ENCODE data around the gene SDR39U1.

The SDR39U1 gene

GRCh38 chr14:24415421-24416253, 26.9 kb downstream of the SDR39U1 start:
- no peak for TF ChIP-seq ZNF274 (IDR thresholded peaks at IDR 0.05; ENCODE audit: low read depth, low read length)
- no peak overlapping the region for H3K4me3 ChIP-seq (ENCODE audit: low read length)

- TF ChIP-seq ZNF274 (IDR thresholded peaks at IDR 0.05; ENCODE audit: low read depth, low read length), result no peak
- no peak overlapping the region for H3K4me3 ChIP-seq (ENCODE audit: low read length)
These were observed 27.7 kb downstream of the SDR39U1 start for GRCh38 chr14:24414732-24415420.

GRCh38 chr14:24414077-24414476, 28.5 kb downstream of the SDR39U1 start:
- no peak for TF ChIP-seq ZNF274 (IDR thresholded peaks at IDR 0.05; ENCODE audit: low read depth, low read length)
- no peak overlapping the region for H3K4me3 ChIP-seq (ENCODE audit: low read length)

- no peak overlapping the region for H3K4me3 ChIP-seq (ENCODE audit: low read length)
- no peak for TF ChIP-seq ZNF274 (IDR thresholded peaks at IDR 0.05; ENCODE audit: low read depth, low read length)
These were observed 30.9 kb downstream of the SDR39U1 start for GRCh38 chr14:24411443-24412389.

DNA sequence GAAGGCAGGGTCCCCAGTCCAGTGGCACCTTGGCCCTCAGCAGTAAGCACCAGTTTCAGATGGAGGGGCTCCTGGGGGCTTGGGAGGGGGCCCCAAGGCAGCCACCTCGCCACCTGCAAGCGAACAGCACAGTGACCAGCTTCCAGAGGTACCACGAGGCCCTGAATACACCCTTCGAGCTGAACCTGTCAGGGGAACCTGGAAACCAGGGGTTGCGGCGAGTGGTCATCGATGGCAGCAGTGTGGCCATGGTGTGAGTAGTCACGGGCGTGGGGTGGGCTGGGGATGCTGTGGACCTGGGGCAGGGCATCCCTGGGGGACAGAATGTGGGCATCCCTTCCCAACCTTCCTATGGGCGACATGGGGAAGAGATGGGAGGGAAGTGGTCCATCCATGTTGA, 32.6 kb downstream of the SDR39U1 start:
- no peak for TF ChIP-seq ZNF274 (IDR thresholded peaks at IDR 0.05; ENCODE audit: low read depth, low read length)
- no peak overlapping the region for H3K4me3 ChIP-seq (ENCODE audit: low read length)

- TF ChIP-seq ZNF274 (IDR thresholded peaks at IDR 0.05; ENCODE audit: low read depth, low read length), result no peak
- H3K4me3 ChIP-seq (ENCODE audit: low read length), result no peak overlapping the region
These were observed 33.4 kb downstream of the SDR39U1 start for GRCh38 chr14:24409192-24409591.

DNA sequence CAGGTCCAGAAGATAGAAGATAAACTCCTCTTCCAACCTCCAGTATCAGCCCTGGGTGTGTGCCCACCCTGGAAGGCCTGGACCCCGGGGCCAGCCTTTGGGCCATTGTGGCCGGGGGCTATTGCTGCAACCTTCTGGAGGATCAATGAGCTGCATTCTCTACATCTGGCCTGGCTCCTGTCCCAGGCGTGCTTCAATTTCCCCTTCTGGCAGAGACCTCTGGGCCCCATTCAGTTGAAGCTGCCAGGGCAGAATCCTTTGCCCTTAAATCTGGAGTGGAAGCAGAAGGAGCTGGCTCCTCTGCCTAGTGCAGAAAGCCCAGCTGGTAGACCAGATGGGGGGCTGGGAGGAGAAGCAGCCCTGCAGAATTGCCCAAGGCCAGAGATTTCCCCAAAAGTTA, 33.8 kb downstream of the SDR39U1 start:
- H3K4me3 ChIP-seq (ENCODE audit: low read length), result no peak overlapping the region
- TF ChIP-seq ZNF274 (IDR thresholded peaks at IDR 0.05; ENCODE audit: low read depth, low read length), result no peak

DNA sequence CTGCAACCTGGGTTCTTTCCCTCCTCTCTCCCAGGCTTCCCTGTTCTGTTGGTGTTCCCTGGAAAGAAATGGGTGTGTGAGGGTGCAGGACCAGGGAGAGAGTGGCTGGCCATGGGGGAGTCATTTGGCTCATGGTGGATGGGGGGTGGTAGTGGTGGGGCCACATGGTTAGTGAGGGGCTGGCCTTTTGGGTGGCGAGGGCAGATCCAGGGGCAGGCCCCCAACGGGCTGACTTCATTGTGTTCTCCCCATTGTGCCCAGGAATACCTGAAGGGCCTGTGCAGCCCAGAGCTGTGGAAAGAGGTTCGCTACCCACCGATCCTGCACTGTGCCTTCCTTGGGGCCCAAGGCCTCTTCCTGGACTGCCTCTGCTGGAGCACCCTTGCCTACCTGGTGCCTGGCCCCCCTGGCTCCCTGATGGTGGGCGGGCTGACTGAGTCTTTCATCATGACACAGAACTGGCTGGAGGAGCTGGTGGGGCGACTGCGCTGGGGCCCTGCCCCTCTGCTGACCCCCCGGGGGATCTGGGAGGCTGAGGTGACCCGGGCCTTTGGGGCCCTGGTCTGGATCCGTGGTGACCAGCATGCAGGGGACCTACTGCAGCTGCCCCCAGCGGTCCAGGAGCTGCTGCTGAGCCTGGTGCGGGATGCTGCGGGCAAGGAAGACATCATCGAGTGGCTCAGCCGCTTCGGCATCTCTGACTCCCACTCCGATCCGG, 34.8 kb downstream of the SDR39U1 start:
- no peak overlapping the region for H3K4me3 ChIP-seq (ENCODE audit: low read length)
- TF ChIP-seq ZNF274 (IDR thresholded peaks at IDR 0.05; ENCODE audit: low read depth, low read length), result no peak

- TF ChIP-seq ZNF274 (IDR thresholded peaks at IDR 0.05; ENCODE audit: low read depth, low read length), result no peak
These were observed 36.2 kb downstream of the SDR39U1 start for GRCh38 chr14:24406416-24406815.

DNA sequence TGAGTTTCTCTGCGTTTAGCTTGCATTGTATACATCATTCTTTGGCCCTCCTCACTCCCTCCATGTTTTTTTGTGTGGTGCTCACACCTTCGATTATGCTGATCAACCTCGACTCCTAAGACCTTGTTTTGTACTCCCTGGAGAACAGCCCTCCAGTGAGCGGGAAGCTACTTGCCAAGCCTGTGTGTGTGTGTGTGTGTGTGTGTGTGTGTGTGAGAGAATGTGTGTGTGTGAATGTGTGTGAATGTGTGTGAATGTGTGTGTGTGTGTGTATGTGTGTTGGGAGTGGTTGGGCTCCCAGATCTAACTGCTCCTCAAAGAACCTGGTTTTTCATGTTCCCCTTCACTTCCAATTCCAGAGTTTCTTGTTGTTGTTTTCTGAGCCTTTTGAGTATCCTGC, 37.8 kb downstream of the SDR39U1 start:
- no peak for TF ChIP-seq ZNF274 (IDR thresholded peaks at IDR 0.05; ENCODE audit: low read depth, low read length)

More at GRCh38 chr14:24406416-24406815, 36.2 kb downstream of the SDR39U1 start:
- H3K4me3 ChIP-seq (ENCODE audit: low read length), result no peak overlapping the region

GRCh38 chr14:24403294-24403998, 39.1 kb downstream of the SDR39U1 start:
- no peak overlapping the region for H3K4me3 ChIP-seq (ENCODE audit: low read length)
- no peak for TF ChIP-seq ZNF274 (IDR thresholded peaks at IDR 0.05; ENCODE audit: low read depth, low read length)

More for the DNA sequence above, 37.8 kb downstream of the SDR39U1 start:
- H3K4me3 ChIP-seq (ENCODE audit: low read length), result no peak overlapping the region

- TF ChIP-seq ZNF274 (IDR thresholded peaks at IDR 0.05; ENCODE audit: low read depth, low read length), result no peak
- no peak overlapping the region for H3K4me3 ChIP-seq (ENCODE audit: low read length)
These were observed 40.5 kb downstream of the SDR39U1 start for GRCh38 chr14:24401810-24402702.

All from GM08714 (cell line).